Adrenal gland (tissue), 5 donors: Measurements from ENCODE around the gene PKNOX1.

Experiments
- CTCF ChIP-seq, 6 experiments: fragments of 450-650 bp in 4 of 6; fragments of 200-600 bp in 2 of 6; sonication (generic) in 1 of 6; IDR thresholded peaks; 1 replicate in 5 of 6; 2 replicates in 1 of 6; pipeline versions ENCODE4 v1.5.1 to v1.8.0; 2016 to 2021; ENCODE audit warnings: antibody characterized with exemption in 6 of 6, mild to moderate bottlenecking in 2 of 6, moderate library complexity in 1 of 6
- POLR2A ChIP-seq, 2 donors: fragments of 450-650 bp; IDR thresholded peaks; one replicate each; pipeline ENCODE4 v1.6.1; 2017; ENCODE audit warnings: antibody characterized with exemption in 2 of 2, mild to moderate bottlenecking in 2 of 2, moderate library complexity in 1 of 2
- donor health status: DM: no; HTN: no; CAD: no.

GRCh38 chr21:43006874-43007208, 32.5 kb downstream of the PKNOX1 start:
- no peak for TF ChIP-seq CTCF (IDR thresholded peaks at IDR 0.05)
- TF ChIP-seq POLR2A (IDR thresholded peaks at IDR 0.05): no peak
